Measurements from ENCODE around the gene SOCS2. TPM values are rescaled to one million over a fixed set of nuclear protein-coding genes. Genes with fewer than 3 reads are reported as not detected.
A peak's percentile ranks its signal among the peaks of the same experiment; 100 is the strongest.

SOCS2 gene
- total and polyA plus RNA-seq, 2 of the 13 experiments (the other 11 are each of a cell fraction or from before 2014, with no cell fraction given), result 0.62 to 1.5 TPM

DNA sequence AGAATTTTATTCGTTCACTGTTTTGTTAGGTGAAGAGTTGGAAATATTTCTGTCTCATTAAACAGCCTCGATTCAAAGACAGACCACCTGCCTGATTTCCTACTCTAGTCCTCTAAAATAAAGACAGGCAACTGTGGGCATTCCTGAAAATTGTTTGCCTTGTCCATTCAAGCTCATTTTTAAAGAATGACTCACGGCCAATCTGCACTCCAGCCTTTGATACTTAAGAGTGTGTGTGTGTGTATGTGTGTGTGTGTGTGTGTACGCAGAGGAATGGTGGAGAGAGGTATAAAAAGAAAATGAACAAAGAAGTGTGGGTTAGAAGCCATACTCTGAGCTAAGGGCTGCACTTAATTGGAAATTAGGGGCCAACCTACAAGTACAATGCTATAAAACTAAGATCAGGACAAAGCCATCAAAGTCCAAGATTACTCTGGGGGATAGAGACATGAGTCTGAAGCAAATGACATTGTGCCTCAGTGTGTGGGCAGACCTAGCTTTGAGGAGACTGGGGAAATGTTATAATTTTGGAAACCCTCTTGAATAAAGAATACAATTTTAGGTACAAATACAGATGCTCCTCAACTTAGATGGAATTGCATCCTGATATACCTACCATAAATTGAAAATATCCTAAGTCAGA lies 45.6 kb upstream of the SOCS2 start (continued):
- TF ChIP-seq SRF (IDR thresholded peaks at IDR 0.05; ENCODE audit: low read depth, low read length) (no peak), ZNF350 (CRISPR knock-in tag; IDR thresholded peaks at IDR 0.05; ENCODE audit: borderline replicate concordance, low read depth) (no peak), TSC22D2 (CRISPR knock-in tag; IDR thresholded peaks at IDR 0.05; ENCODE audit: borderline replicate concordance) (no peak), ZKSCAN8 (CRISPR knock-in tag; IDR thresholded peaks at IDR 0.05; ENCODE audit: borderline replicate concordance) (no peak), HMG20B (CRISPR knock-in tag; conservative IDR thresholded peaks at IDR 0.05) (no peak), MXI1 (IDR thresholded peaks at IDR 0.05; ENCODE audit: borderline replicate concordance, low read depth, low read length) (no peak), PAX8 (CRISPR knock-in tag; IDR thresholded peaks at IDR 0.05; ENCODE audit: borderline replicate concordance) (no peak), ZFP62 (CRISPR knock-in tag; IDR thresholded peaks at IDR 0.05) (no peak), DPF2 (CRISPR knock-in tag; IDR thresholded peaks at IDR 0.05; ENCODE audit: borderline replicate concordance, low read depth) (peak; percentile 77; the same call in 1 of the 2 replicates), ZBTB42 (CRISPR knock-in tag; IDR thresholded peaks at IDR 0.05) (no peak), ZBTB20 (CRISPR knock-in tag; IDR thresholded peaks at IDR 0.05; ENCODE audit: borderline replicate concordance, low read depth) (no peak), MEIS1 (CRISPR knock-in tag; IDR thresholded peaks at IDR 0.05; ENCODE audit: borderline replicate concordance) (no peak), ISX (CRISPR knock-in tag; conservative IDR thresholded peaks at IDR 0.05) (no peak), CREB1 (IDR thresholded peaks at IDR 0.05) (no peak), CREB1 (CRISPR knock-in tag; IDR thresholded peaks at IDR 0.05) (peak; percentile 22; the same call in 1 of the 2 replicates), KLF16 (CRISPR knock-in tag; IDR thresholded peaks at IDR 0.05) (no peak)
- TF ChIP-seq, protein P1, sequence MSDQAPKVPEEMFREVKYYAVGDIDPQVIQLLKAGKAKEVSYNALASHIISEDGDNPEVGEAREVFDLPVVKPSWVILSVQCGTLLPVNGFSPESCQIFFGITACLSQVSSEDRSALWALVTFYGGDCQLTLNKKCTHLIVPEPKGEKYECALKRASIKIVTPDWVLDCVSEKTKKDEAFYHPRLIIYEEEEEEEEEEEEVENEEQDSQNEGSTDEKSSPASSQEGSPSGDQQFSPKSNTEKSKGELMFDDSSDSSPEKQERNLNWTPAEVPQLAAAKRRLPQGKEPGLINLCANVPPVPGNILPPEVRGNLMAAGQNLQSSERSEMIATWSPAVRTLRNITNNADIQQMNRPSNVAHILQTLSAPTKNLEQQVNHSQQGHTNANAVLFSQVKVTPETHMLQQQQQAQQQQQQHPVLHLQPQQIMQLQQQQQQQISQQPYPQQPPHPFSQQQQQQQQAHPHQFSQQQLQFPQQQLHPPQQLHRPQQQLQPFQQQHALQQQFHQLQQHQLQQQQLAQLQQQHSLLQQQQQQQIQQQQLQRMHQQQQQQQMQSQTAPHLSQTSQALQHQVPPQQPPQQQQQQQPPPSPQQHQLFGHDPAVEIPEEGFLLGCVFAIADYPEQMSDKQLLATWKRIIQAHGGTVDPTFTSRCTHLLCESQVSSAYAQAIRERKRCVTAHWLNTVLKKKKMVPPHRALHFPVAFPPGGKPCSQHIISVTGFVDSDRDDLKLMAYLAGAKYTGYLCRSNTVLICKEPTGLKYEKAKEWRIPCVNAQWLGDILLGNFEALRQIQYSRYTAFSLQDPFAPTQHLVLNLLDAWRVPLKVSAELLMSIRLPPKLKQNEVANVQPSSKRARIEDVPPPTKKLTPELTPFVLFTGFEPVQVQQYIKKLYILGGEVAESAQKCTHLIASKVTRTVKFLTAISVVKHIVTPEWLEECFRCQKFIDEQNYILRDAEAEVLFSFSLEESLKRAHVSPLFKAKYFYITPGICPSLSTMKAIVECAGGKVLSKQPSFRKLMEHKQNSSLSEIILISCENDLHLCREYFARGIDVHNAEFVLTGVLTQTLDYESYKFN (CRISPR knock-in tag; conservative IDR thresholded peaks at IDR 0.05), result peak; percentile 59
- TF ChIP-seq, protein P2, sequence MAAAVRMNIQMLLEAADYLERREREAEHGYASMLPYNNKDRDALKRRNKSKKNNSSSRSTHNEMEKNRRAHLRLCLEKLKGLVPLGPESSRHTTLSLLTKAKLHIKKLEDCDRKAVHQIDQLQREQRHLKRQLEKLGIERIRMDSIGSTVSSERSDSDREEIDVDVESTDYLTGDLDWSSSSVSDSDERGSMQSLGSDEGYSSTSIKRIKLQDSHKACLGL (CRISPR knock-in tag; IDR thresholded peaks at IDR 0.05), result no peak
- TF ChIP-seq, protein P3, sequence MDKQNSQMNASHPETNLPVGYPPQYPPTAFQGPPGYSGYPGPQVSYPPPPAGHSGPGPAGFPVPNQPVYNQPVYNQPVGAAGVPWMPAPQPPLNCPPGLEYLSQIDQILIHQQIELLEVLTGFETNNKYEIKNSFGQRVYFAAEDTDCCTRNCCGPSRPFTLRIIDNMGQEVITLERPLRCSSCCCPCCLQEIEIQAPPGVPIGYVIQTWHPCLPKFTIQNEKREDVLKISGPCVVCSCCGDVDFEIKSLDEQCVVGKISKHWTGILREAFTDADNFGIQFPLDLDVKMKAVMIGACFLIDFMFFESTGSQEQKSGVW (CRISPR knock-in tag; IDR thresholded peaks at IDR 0.05; ENCODE audit: borderline replicate concordance), result no peak
